ENCODE results near the gene DPAGT1. TPM values are rescaled to one million over a fixed set of nuclear protein-coding genes. Genes with fewer than 3 reads are reported as not detected.

The DPAGT1 gene
- total RNA-seq, 2 experiments from 2014 or later: 57.8 to 73.5 TPM

- POLR2A ChIA-PET: no interaction called here
- no peaks in the 10 kb centered on the region for H3K9me3 Mint-ChIP-seq (ENCODE audit: low read depth)
- H3K27me3 Mint-ChIP-seq: no peaks in the 10 kb centered on the region
- H3K27ac Mint-ChIP-seq: no peak overlapping the region
- H3K36me3 Mint-ChIP-seq (ENCODE audit: low read depth): peaks cover 33% of the 10 kb centered on the region
- no peak for DNase-seq
- peaks cover 10% of the 10 kb centered on the region for H3K4me1 Mint-ChIP-seq
- ATAC-seq: no peak
- CTCF ChIA-PET: interaction anchor here (0.6 kb wide), 1 partner anchor 24 kb away, joined by 4 read pairs; the partner anchor contains the start of gene C2CD2L
- intact Hi-C loops (cut with DNase I, micrococcal nuclease): no loop called here
- no peak overlapping the region for H3K4me3 Mint-ChIP-seq
Observed at GRCh38 chr11:119130662-119131061, 29.0 kb upstream of the DPAGT1 start.

GRCh38 chr11:119126675-119127268, 25.1 kb upstream of the DPAGT1 start:
- Mint-ChIP-seq H3K27me3 (no peaks in the 10 kb centered on the region), H3K36me3 (ENCODE audit: low read depth) (peaks cover 32% of the 10 kb centered on the region), H3K4me1 (peaks cover 25% of the 10 kb centered on the region), H3K27ac (peak overlapping the region; percentile 70), H3K4me3 (no peak overlapping the region), H3K9me3 (ENCODE audit: low read depth) (no peaks in the 10 kb centered on the region)
- CTCF ChIA-PET: no interaction called here
- intact Hi-C loops (cut with DNase I, micrococcal nuclease): loop anchor here in 1 of 2 experiments (5.0 kb wide), 2 partner anchors 71 to 156 kb away; no protein-coding TSS in a partner anchor
- POLR2A ChIA-PET: interaction anchor here (0.6 kb wide), 1 partner anchor 42 kb away, joined by 3 read pairs; the partner anchor contains the start of gene HMBS
- ATAC-seq (no peak), DNase-seq (no peak)

DNA sequence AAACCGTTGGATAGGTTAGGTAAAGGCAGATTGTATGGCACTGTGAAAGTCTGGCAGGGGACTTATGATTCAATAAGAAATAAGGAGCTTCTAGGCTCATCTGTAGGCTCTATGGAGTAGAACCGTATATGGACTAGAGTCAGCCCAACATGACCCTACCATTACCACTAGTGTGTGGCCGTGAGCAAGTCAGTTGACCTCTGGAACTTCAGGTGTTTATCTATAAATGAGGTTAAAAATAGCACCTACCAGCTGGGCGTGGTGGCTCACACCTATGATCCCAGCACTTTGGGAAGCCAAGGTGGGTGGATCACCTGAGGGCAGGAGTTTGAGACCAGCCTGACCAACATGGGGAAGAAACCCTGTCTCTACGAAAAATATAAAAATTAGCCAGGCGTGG, 24.2 kb upstream of the DPAGT1 start:
- Mint-ChIP-seq H3K9me3 (ENCODE audit: low read depth) (no peaks in the 10 kb centered on the region), H3K4me3 (no peak overlapping the region), H3K27ac (no peak overlapping the region), H3K4me1 (peaks cover 28% of the 10 kb centered on the region), H3K27me3 (no peaks in the 10 kb centered on the region), H3K36me3 (ENCODE audit: low read depth) (peaks cover 27% of the 10 kb centered on the region)
- CTCF ChIA-PET: interaction anchor here (0.6 to 0.7 kb wide), 2 partner anchors 15 to 603 kb away, joined by 3 read pairs; partner anchors contain the start of gene NECTIN1
- POLR2A ChIA-PET: no interaction called here
- DNase-seq: no peak
- no peak for ATAC-seq
- intact Hi-C loops (cut with DNase I, micrococcal nuclease): loop anchor here in 1 of 2 experiments (5.0 kb wide), 2 partner anchors 71 to 156 kb away; no protein-coding TSS in a partner anchor

- H3K36me3 Mint-ChIP-seq (ENCODE audit: low read depth): peaks cover 26% of the 10 kb centered on the region
- ChIA-PET POLR2A (interaction anchor here (0.5 to 1.8 kb wide), 10 partner anchors 9 to 181 kb away, joined by 3 to 12 read pairs (median 4); partner anchors contain the start of genes C2CD2L, DPAGT1 and HMBS), CTCF (interaction anchor here (0.8 to 1.5 kb wide), 4 partner anchors 19 to 84 kb away, joined by 3 to 9 read pairs (median 4); partner anchors contain the start of genes CBL and DPAGT1)
- peak overlapping the region; percentile 94 for H3K4me3 Mint-ChIP-seq
- intact Hi-C loops (cut with DNase I, micrococcal nuclease): loop anchor here (1.0 to 5.0 kb wide), 16 partner anchors 14 to 213 kb away; partner anchors contain the start of genes C2CD2L (in 2 of the 2), CBL (in 2 of the 2), HYOU1 (in 2 of the 2) and NLRX1 (in 2 of the 2)
- H3K4me1 Mint-ChIP-seq: peaks cover 28% of the 10 kb centered on the region
- DNase-seq (no peak), ATAC-seq (peak; percentile 0)
- H3K27ac Mint-ChIP-seq: peak overlapping the region; percentile 87
- H3K9me3 Mint-ChIP-seq (ENCODE audit: low read depth): no peaks in the 10 kb centered on the region
- H3K27me3 Mint-ChIP-seq: no peaks in the 10 kb centered on the region
Observed at GRCh38 chr11:119121811-119122124, 20.1 kb upstream of the DPAGT1 start.

DNA sequence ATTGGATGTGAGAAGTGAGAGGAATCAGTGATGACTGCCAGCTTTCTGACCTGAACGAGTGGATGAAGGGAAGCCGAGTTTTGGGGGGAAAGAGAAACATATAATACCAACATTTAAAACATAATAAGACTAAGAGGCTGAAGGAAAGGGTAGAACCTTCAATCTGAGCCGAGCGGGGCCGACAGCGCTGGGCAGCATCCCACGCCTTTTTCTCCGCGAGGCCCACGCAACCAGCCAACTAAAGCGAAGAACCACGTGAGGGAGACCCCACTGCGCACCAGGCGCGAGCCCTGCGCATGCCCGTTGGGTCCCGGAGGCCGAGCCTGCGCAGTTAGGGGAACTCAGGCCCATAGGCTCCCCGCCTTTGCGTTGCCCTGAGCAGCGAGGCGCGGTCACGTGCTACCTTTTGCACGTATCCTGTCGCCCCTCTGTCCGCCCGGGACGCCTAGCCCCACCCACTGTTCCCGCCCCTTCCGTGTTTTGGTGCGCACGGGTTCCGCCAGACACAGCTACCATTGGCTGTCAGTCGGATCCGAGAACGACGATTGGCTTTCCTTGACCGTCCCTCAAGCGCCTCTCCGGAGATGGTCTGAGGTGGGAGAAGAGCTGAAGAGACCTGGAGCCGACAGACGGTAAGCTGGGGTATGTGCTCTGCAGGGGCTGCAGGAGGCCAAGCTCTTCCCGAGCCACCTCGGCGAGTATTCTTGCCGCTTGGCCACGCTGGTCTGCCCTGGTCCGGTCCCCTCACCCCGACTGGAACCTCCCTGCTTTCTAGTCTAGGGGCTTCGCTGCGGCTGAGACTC, 19.6 kb upstream of the DPAGT1 start, which contains the start of gene HINFP:
Gene HINFP (plus strand): TSS at position 573 of the 803 bp plus-strand sequence. CDS start 5,365 bp downstream, outside the sequence.
- no peaks in the 10 kb centered on the region for H3K27me3 Mint-ChIP-seq
- DNase-seq: peak; percentile 100
- peaks cover 28% of the 10 kb centered on the region for H3K36me3 Mint-ChIP-seq (ENCODE audit: low read depth)
- peak within 1 kb of the TSS; percentile 94 for H3K4me3 Mint-ChIP-seq
- H3K27ac Mint-ChIP-seq: peak within 1 kb of the TSS; percentile 91
- CTCF ChIA-PET: interaction anchor here (0.8 to 1.5 kb wide), 6 partner anchors 14 to 152 kb away, joined by 3 to 9 read pairs (median 4); partner anchors contain the start of genes C2CD2L, CBL and DPAGT1
- ATAC-seq: peak; percentile 98
- POLR2A ChIA-PET: interaction anchor here (0.5 to 1.8 kb wide), 10 partner anchors 9 to 76 kb away, joined by 3 to 12 read pairs (median 4); partner anchors contain the start of genes C2CD2L, DPAGT1 and HMBS
- no peaks in the 10 kb centered on the region for H3K9me3 Mint-ChIP-seq (ENCODE audit: low read depth)
- peaks cover 25% of the 10 kb centered on the region for H3K4me1 Mint-ChIP-seq
- intact Hi-C loops (cut with DNase I, micrococcal nuclease): loop anchor here (1.0 to 5.0 kb wide), 16 partner anchors 14 to 213 kb away; partner anchors contain the start of genes C2CD2L (in 2 of the 2), CBL (in 2 of the 2), HYOU1 (in 2 of the 2) and NLRX1 (in 2 of the 2)

DNA sequence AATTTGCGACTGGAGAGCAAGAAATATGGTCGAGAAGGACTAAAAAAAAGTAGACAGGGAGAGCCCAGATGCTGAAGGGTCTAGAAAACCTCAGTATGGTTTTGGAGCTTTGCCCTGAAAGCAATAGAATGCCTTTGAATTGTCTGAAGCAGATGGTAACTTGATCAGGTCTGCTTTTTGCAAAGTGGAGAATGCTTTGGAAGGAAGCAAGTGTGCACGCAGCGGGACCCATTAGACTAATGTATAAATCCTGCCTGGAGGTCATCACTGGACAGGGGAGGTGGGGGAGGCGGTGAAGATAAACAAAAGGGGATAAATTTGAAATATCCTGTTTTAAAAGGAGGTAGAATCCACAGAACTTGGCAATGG, 19.0 kb upstream of the DPAGT1 start:
- H3K27me3 Mint-ChIP-seq: no peaks in the 10 kb centered on the region
- H3K4me1 Mint-ChIP-seq: peaks cover 30% of the 10 kb centered on the region
- peak overlapping the region; percentile 91 for H3K27ac Mint-ChIP-seq
- DNase-seq (no peak), ATAC-seq (no peak)
- H3K36me3 Mint-ChIP-seq (ENCODE audit: low read depth): peaks cover 34% of the 10 kb centered on the region
- intact Hi-C loops (cut with DNase I, micrococcal nuclease): loop anchor here (1.0 to 5.0 kb wide), 16 partner anchors 13 to 214 kb away; partner anchors contain the start of genes C2CD2L (in 2 of the 2), CBL (in 2 of the 2), HYOU1 (in 2 of the 2) and NLRX1 (in 2 of the 2)
- H3K4me3 Mint-ChIP-seq: peak overlapping the region; percentile 94
- CTCF ChIA-PET: interaction anchor here (0.8 to 1.5 kb wide), 4 partner anchors 14 to 152 kb away, joined by 3 to 6 read pairs (median 4); partner anchors contain the start of gene C2CD2L
- POLR2A ChIA-PET: interaction anchor here (1.4 to 1.8 kb wide), 3 partner anchors 13 to 35 kb away, joined by 4 to 12 read pairs (median 10); partner anchors contain the start of genes C2CD2L and DPAGT1
- H3K9me3 Mint-ChIP-seq (ENCODE audit: low read depth): no peaks in the 10 kb centered on the region

GRCh38 chr11:119118946-119119345, 17.3 kb upstream of the DPAGT1 start:
- no peak overlapping the region for H3K27ac Mint-ChIP-seq
- intact Hi-C loops (cut with DNase I, micrococcal nuclease): no loop called here
- no peak for ATAC-seq
- CTCF ChIA-PET: interaction anchor here (0.9 to 1.0 kb wide), 2 partner anchors 48 to 89 kb away, joined by 3 to 4 read pairs; partner anchors contain the start of gene SLC37A4
- peaks cover 39% of the 10 kb centered on the region for H3K36me3 Mint-ChIP-seq (ENCODE audit: low read depth)
- no peaks in the 10 kb centered on the region for H3K9me3 Mint-ChIP-seq (ENCODE audit: low read depth)
- H3K4me1 Mint-ChIP-seq: peaks cover 41% of the 10 kb centered on the region
- H3K4me3 Mint-ChIP-seq: no peak overlapping the region
- no peak for DNase-seq
- POLR2A ChIA-PET: interaction anchor here (0.8 kb wide), 1 partner anchor 52 kb away, joined by 3 read pairs; the partner anchor contains the start of gene VPS11
- H3K27me3 Mint-ChIP-seq: no peaks in the 10 kb centered on the region

DNA sequence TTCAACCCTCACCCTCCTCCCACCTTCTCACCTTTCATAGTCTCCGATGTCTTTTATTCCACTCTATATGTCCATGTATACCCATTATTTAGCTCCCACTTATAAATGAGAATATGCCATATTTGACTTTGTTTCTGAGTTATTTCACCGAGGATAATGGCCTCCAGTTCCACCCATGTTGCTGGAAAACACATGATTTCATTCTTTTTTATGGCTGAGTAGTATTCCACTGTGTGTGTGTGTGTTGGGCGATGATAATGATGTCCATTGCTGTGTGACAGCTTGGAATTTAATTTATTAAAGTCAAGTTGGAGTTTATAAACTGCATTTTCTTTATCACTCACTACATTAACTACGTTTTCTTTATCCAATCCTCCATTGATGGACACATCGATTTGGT, 16.6 kb upstream of the DPAGT1 start:
- H3K27me3 Mint-ChIP-seq: no peaks in the 10 kb centered on the region
- no peaks in the 10 kb centered on the region for H3K9me3 Mint-ChIP-seq (ENCODE audit: low read depth)
- peaks cover 43% of the 10 kb centered on the region for H3K4me1 Mint-ChIP-seq
- H3K36me3 Mint-ChIP-seq (ENCODE audit: low read depth): peaks cover 38% of the 10 kb centered on the region
- POLR2A ChIA-PET: no interaction called here
- ATAC-seq: no peak
- H3K4me3 Mint-ChIP-seq: no peak overlapping the region
- no peak for DNase-seq
- CTCF ChIA-PET: interaction anchor here (1.0 kb wide), 1 partner anchor 88 kb away, joined by 4 read pairs; the partner anchor contains the start of gene SLC37A4
- no peak overlapping the region for H3K27ac Mint-ChIP-seq
- intact Hi-C loops (cut with DNase I, micrococcal nuclease): no loop called here

DNA sequence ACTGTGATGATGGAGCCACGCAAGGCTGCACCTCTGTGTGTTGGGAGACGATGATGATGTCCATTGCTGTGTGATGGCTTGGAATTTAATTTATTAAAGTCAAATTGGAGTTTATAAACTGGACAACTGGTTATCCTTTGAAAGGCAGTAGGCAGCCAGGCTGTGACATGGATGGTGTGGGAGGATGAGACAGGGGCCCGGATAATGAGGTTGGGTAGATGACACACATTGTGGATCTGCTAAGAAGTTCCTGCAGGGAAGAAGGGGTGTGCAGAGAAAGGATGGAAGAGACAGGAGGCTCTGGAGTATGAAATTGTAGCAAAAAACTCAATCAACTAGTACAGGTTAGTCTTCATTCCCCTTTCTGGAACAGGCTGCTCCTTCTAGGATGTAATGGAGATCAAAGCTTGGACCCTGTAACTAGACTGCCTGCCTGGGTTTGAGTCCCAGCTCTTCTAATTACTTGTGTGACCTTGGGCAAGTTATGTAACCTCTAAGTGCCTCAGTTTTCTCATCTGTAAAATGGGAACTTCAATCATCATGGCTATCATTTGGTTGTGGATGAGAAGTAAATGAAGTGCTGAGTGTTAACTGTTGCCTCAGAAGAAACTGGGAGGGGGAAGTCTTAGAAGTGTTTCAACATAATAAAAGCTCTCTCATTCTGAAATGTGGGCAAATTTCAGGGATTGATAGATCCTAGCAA, 15.5 kb upstream of the DPAGT1 start:
- H3K27me3 Mint-ChIP-seq: no peaks in the 10 kb centered on the region
- intact Hi-C loops (cut with DNase I, micrococcal nuclease): no loop called here
- peak overlapping the region; percentile 10 for H3K27ac Mint-ChIP-seq
- H3K4me3 Mint-ChIP-seq: no peak overlapping the region
- ChIA-PET CTCF (interaction anchor here (1.4 kb wide), 1 partner anchor 207 kb away, joined by 4 read pairs; no protein-coding TSS in a partner anchor), POLR2A (no interaction called here)
- H3K4me1 Mint-ChIP-seq: peaks cover 34% of the 10 kb centered on the region
- peaks cover 37% of the 10 kb centered on the region for H3K36me3 Mint-ChIP-seq (ENCODE audit: low read depth)
- no peak for ATAC-seq
- H3K9me3 Mint-ChIP-seq (ENCODE audit: low read depth): no peaks in the 10 kb centered on the region
- DNase-seq: no peak

DNA sequence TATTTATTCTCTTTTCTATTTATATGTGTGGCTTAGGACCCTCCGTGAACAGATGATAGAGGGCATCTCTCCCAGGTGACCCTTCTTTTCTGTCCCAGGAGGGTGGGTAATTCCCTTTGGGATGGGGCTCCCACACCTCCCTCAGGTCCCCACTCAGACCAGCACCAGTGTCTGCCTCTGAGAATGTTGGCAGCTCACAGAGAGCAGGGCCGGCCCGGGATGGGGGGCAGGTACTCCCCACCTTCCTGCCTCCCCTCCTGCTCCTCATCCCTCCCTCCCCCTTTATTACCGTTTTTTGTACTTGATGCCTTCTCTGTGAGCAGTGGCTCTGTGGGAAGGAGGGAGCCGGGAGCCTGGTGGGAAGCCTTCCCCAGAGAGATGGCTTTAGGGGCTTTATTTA, 14.9 kb upstream of the DPAGT1 start:
- ChIA-PET POLR2A (interaction anchor here (1.0 kb wide), 1 partner anchor 21 kb away, joined by 3 read pairs; a partner anchor contains a TSS), CTCF (interaction anchor here (1.0 to 1.4 kb wide), 2 partner anchors 10 to 207 kb away, joined by 4 read pairs; partner anchors contain the start of gene C2CD2L)
- peaks cover 41% of the 10 kb centered on the region for H3K36me3 Mint-ChIP-seq (ENCODE audit: low read depth)
- H3K27me3 Mint-ChIP-seq: no peaks in the 10 kb centered on the region
- peak overlapping the region; percentile 71 for H3K27ac Mint-ChIP-seq
- intact Hi-C loops (cut with DNase I, micrococcal nuclease): no loop called here
- no peaks in the 10 kb centered on the region for H3K9me3 Mint-ChIP-seq (ENCODE audit: low read depth)
- ATAC-seq (no peak), DNase-seq (no peak)
- no peak overlapping the region for H3K4me3 Mint-ChIP-seq
- H3K4me1 Mint-ChIP-seq: peaks cover 31% of the 10 kb centered on the region
